GM21390 (cell line): Measurements from ENCODE around the gene MAN1C1.

Experiments
- ATAC-seq: cut with Tn5 transposase; IDR thresholded peaks from one replicate; pipeline ENCODE4 v1.9.1; 2021; ENCODE audit not compliant: unreplicated experiment

Gene MAN1C1

GRCh38 chr1:25757151-25757845 lies 140.7 kb downstream of the MAN1C1 start:
- no peak for ATAC-seq

DNA sequence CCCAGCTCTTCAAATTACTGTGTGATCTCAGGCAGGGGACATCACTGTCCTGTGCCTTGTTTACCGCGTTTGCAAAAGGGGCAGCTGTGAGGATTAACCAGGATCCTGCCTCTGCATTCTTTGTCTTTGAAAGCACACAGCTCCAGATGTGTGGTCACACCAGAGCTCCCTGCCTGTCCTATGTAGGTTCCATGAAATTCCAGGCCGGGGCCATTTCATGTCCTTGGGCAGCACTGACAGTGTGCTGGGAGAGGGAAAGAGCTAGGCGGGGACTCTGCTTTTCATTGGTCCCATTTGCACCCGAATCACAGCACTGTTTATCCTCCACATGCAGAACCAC lies 141.2 kb downstream of the MAN1C1 start:
- ATAC-seq = no peak

- no peak for ATAC-seq
Measured at GRCh38 chr1:25758466-25759070, 142.0 kb downstream of the MAN1C1 start.

DNA sequence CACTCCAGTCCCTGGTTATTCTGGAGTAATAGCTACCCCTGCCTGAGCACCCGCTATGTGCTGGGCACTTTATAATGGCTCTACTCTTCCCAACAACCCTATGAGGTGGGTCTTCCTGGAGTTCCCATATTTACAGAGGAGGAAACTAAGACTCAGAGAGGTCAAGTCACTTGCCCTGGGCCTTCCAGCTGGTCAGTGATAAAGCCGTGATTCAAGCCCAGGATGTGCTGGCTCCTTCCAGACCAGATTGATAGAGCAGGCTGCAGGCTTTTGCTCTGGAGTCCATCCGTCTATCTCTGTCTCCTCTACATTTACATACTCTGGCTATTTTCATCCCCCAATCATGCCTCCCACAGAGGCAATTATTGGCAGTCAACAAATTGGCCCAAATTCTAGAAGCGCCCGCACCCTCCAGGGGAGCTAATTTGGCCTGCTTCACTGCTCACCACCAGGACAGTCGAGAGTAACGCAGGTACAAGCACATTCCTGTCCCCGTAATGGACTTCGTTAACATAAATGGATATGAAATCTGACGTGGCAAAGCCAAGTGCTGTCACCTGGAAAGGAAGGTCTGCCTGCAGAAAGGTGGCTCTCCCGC lies 143.6 kb downstream of the MAN1C1 start:
- no peak for ATAC-seq

DNA sequence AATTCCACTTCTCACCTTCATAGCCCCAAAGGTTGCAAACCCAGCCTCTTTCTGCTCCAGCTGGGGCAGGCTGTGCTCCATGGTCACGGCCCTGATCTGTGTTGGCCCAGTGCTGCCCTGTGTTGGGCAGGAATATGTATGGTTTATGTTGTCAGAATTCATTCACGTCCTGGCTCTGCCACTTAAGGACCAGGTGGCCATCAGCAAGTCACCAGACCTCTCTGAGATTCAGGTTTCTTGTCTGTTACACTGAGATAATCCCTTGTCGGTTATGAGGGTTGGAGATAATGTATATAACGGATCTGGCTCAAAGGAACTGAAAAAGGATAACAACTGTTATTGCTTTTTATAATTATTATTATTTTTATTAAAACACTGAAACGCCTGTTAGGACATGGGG lies 144.3 kb downstream of the MAN1C1 start:
- ATAC-seq = no peak

- no peak for ATAC-seq
Measured at GRCh38 chr1:25763493-25763892, 146.9 kb downstream of the MAN1C1 start.

- no peak for ATAC-seq
Measured at GRCh38 chr1:25765136-25765922, 148.7 kb downstream of the MAN1C1 start.

- ATAC-seq = no peak
Measured at GRCh38 chr1:25765923-25766589, 149.5 kb downstream of the MAN1C1 start.

GRCh38 chr1:25766721-25767436 lies 150.3 kb downstream of the MAN1C1 start:
- no peak for ATAC-seq

GRCh38 chr1:25767437-25767770 lies 150.8 kb downstream of the MAN1C1 start:
- ATAC-seq = no peak

- no peak for ATAC-seq
Measured at GRCh38 chr1:25768999-25769398, 152.4 kb downstream of the MAN1C1 start.

- ATAC-seq = no peak
Measured at GRCh38 chr1:25769625-25770383, 153.2 kb downstream of the MAN1C1 start.

DNA sequence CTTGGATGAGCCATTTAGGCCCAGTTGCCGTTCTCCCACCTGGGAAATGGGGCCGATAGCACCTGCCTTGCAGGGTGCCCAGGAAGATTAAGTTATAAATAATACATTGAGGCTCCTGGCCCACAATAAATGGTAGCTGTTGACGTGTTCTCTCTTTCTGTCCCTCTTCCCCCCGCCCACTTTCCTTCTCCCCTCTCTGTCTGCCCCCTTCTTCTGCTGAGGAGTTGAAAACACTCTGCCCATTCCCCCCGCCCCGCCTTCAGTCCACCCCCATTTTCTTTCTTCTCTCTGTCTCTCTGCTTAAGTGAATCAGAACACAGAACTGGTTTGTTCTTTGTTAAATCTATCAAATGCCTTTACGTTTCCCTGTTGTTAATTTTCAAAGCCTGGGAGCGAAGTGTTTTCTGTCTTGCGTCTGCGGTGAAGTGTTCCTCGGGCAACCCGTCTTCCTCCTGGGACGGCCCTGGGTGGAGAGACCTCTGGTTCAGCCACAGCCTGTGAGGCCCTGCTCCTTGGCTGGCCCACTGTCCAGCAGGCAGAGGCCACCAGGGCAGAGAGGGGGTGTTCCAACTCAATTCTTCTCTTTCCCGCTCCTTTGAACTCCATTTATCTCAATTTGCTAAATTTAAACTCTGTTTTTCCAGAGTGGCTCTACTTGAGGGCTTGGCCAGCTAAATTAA lies 154.1 kb downstream of the MAN1C1 start:
- ATAC-seq = no peak

GRCh38 chr1:25771221-25772114 lies 154.9 kb downstream of the MAN1C1 start:
- ATAC-seq = no peak

DNA sequence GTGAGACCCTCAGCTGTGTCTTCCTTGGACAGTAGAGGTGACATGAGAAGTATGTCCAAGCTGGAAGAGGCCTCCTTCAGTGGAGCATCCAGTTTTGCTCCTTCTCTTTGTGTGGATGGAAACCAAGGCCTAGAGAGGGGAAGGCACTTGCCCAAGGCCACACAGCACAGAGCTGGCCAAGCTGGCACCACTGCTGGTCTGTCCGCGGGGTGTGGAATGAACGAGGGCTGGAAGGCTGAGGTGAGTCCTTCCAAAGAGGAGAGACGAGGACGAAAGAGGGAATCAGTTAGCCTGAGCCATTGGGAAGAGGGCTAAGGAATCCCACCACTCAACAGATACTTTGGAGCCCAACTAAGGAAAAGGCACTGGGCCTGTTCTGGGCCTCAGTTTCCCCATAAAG lies 155.6 kb downstream of the MAN1C1 start:
- ATAC-seq = no peak

DNA sequence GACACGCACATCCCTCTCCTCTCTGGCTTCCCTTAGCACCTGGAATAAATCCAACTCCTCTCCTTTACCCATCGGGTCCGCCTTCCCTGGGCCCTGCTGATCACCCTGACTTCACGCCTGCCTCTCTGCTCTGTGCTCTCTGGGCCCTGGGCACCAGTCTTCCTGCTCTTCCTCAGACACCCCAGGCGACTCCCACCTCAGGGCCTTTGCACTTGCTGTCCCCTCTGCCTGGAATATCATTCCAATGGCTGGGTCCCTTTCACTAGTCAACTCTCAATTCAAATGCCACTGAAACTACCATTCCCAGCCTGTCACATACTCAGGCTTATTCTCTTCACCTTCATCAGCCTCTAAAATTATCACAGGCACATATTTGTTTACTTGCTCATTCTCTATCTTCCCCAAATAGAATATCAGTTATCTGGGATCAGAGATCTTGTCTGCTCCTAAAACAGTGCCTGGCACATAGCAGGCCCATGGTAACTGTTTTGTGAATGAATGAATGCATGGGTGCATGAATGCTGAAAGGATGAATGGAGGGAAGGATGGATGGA lies 156.2 kb downstream of the MAN1C1 start:
- ATAC-seq = no peak

DNA sequence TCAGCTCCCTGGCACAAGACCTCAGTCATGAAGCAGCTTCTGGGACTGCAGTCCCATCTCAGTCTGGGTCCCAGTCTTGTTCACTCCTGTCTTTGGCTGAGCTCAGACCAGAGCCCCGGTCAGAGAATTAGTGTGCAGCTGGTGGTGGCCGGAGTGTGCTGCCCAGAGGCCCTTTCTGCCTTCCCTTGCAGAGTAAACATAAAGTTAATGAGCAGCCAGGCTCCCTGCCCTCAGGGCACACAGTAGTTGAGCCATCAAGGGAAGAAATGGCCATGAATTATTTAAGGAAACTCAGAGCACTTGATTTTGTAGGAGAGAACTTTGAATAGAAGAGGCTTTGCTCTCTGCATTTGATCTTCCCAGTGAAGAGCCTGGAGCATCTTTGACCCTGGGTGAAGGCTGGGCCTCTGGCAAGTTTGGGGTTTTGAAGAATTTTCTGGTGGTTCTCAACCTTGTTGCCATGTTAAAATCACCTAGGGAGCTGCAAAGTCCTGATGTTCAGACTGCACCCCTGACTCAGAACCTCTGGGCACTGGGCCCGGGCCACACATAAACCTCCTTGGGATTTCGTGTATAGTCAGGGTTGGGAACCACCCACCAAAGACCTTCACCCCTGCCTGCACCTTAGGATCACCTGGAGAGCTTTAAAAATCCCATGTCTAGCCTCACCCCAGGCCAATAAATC lies 157.0 kb downstream of the MAN1C1 start:
- no peak for ATAC-seq
